HG03558 (cell line): ENCODE measurements around the gene MCTP1.
"Not testable (repeated sequence)": the region's sequence is repeated elsewhere in the genome, so short reads cannot be mapped to it uniquely, and the experiment has no call there.

ENCODE experiments used
- ATAC-seq: cut with Tn5 transposase; IDR thresholded peaks from one replicate; pipeline ENCODE4 v1.9.1; 2021; ENCODE audit warnings: moderate number of reproducible peaks; ENCODE audit not compliant: unreplicated experiment; ENCODE audit errors: extremely low read depth

MCTP1 gene

GRCh38 chr5:95194856-95195255 is 90.0 kb downstream of the MCTP1 start:
- ATAC-seq: no peak

GRCh38 chr5:95191330-95191729 is 93.6 kb downstream of the MCTP1 start:
- peak; percentile 83 for ATAC-seq

GRCh38 chr5:95184924-95185323 is 100.0 kb downstream of the MCTP1 start:
- ATAC-seq: no peak

GRCh38 chr5:95181644-95182043 is 103.2 kb downstream of the MCTP1 start:
- ATAC-seq: no peak

- no peak for ATAC-seq
Observed at GRCh38 chr5:95178046-95178651, 106.7 kb downstream of the MCTP1 start.

- ATAC-seq: no peak
Observed at GRCh38 chr5:95177456-95177855, 107.4 kb downstream of the MCTP1 start.

- ATAC-seq: no peak
Observed at GRCh38 chr5:95175106-95175505, 109.8 kb downstream of the MCTP1 start.

- ATAC-seq: no peak
Observed at GRCh38 chr5:95172659-95173058, 112.2 kb downstream of the MCTP1 start.

- no peak for ATAC-seq
Observed at GRCh38 chr5:95164861-95165260, 120.0 kb downstream of the MCTP1 start.

- no peak for ATAC-seq
Observed at GRCh38 chr5:95163079-95163478, 121.8 kb downstream of the MCTP1 start.

- ATAC-seq: no peak
Observed at GRCh38 chr5:95162231-95162992, 122.5 kb downstream of the MCTP1 start.

- no peak for ATAC-seq
Observed at GRCh38 chr5:95159603-95160002, 125.3 kb downstream of the MCTP1 start.

- ATAC-seq: no peak
Observed at GRCh38 chr5:95155888-95156287, 129.0 kb downstream of the MCTP1 start.

GRCh38 chr5:95153511-95153910 is 131.4 kb downstream of the MCTP1 start:
- ATAC-seq: no peak

- no peak for ATAC-seq
Observed at GRCh38 chr5:95152535-95152934, 132.4 kb downstream of the MCTP1 start.

GRCh38 chr5:95152131-95152530 is 132.8 kb downstream of the MCTP1 start:
- no peak for ATAC-seq

GRCh38 chr5:95151694-95152093 is 133.2 kb downstream of the MCTP1 start:
- no peak for ATAC-seq

GRCh38 chr5:95149387-95149786 is 135.5 kb downstream of the MCTP1 start:
- ATAC-seq: no peak

- no peak for ATAC-seq
Observed at GRCh38 chr5:95148453-95148852, 136.4 kb downstream of the MCTP1 start.

- ATAC-seq: not testable (repeated sequence)
Observed at GRCh38 chr5:95143858-95144257, 141.0 kb downstream of the MCTP1 start.

GRCh38 chr5:95142145-95142544 is 142.7 kb downstream of the MCTP1 start:
- no peak for ATAC-seq

GRCh38 chr5:95141141-95141540 is 143.8 kb downstream of the MCTP1 start:
- ATAC-seq: no peak
